Suprapubic skin (tissue), 4 donors: ENCODE measurements around the gene ZNF692. TPM values are rescaled to one million over a fixed set of nuclear protein-coding genes. Genes with fewer than 3 reads are reported as not detected.

Experiments used
- DNase-seq, 2 donors: peaks; one replicate each; pipeline ENCODE4 v3.0.0-alpha.2; 2019; ENCODE audit warnings: low spot score in 2 of 2
- H3K27ac ChIP-seq: fragments of 200-600 bp; sonication (generic); one replicate; pipeline ENCODE4 v1.5.1; 2019
- H3K27me3 ChIP-seq: fragments of 200-600 bp; sonication (generic); one replicate; pipeline ENCODE4 v1.5.1; 2019
- H3K36me3 ChIP-seq: fragments of 200-600 bp; sonication (generic); one replicate; pipeline ENCODE4 v1.5.1; 2019
- H3K4me1 ChIP-seq: fragments of 200-600 bp; sonication (generic); one replicate; pipeline ENCODE4 v1.5.1; 2019
- H3K4me3 ChIP-seq: fragments of 200-600 bp; sonication (generic); one replicate; pipeline ENCODE4 v1.5.1; 2019; ENCODE audit warnings: mild to moderate bottlenecking
- H3K9me3 ChIP-seq: fragments of 200-600 bp; sonication (generic); one replicate; pipeline ENCODE4 v1.5.1; 2019
- CTCF ChIP-seq, 2 donors: fragments of 200-600 bp in 1 of 2; fragments of 450-650 bp in 1 of 2; sonication (generic) in 1 of 2; IDR thresholded peaks; one replicate each; pipeline ENCODE4 v1.5.1; 2016 to 2019; ENCODE audit warnings: antibody characterized with exemption in 2 of 2, mild to moderate bottlenecking in 1 of 2, moderate library complexity in 1 of 2
- EP300 ChIP-seq: sonication (generic); formaldehyde crosslinking; IDR thresholded peaks from one replicate; pipeline ENCODE4 v1.6.1; 2017; ENCODE audit warnings: antibody characterized with exemption
- POLR2A ChIP-seq, 2 donors: fragments of 450-650 bp; IDR thresholded peaks; one replicate each; pipeline ENCODE4 v1.6.1; 2017; ENCODE audit warnings: antibody characterized with exemption in 2 of 2, mild to moderate bottlenecking in 2 of 2, moderate library complexity in 2 of 2
- POLR2AphosphoS5 ChIP-seq, 3 donors: sonication (generic); formaldehyde crosslinking; IDR thresholded peaks; one replicate each; pipeline ENCODE4 v1.6.1; 2017; ENCODE audit warnings: antibody characterized with exemption in 3 of 3
- whole genome bisulfite sequencing: methylation state at CpG from one replicate; pipeline ENCODE4 v1.1.5; 2018; 5-methylcytosine and 5-hydroxymethylcytosine counted together
- total RNA-seq, 4 donors: library from RNA; depleted of rRNA; stranded (reverse); fragments of >200 nt; gene quantifications; one replicate each; pipeline ENCODE4 v1.1.0, GENCODE V29; 2016

Gene ZNF692
- total RNA-seq, 4 donors from 2014 or later, result 30.2 to 138 (median 52.6) TPM

- no peaks in the 10 kb centered on the region for H3K27me3 ChIP-seq
- H3K9me3 ChIP-seq, result no peaks in the 10 kb centered on the region
- peaks cover 43% of the 10 kb centered on the region for H3K4me1 ChIP-seq
- no peak overlapping the region for H3K4me3 ChIP-seq
- TF ChIP-seq POLR2AphosphoS5 (IDR thresholded peaks at IDR 0.05) (no peak), POLR2A (IDR thresholded peaks at IDR 0.05) (no peak), EP300 (no peak), CTCF (IDR thresholded peaks at IDR 0.05) (no peak)
- peaks cover 6% of the 10 kb centered on the region for H3K36me3 ChIP-seq
- H3K27ac ChIP-seq, result no peak overlapping the region
- WGBS, result 62% methylated on average over 4 of the region's 4 CpGs
- DNase-seq, result no peak
These were observed 1.1 kb upstream of the ZNF692 start for GRCh38 chr1:248860007-248860406.

- 1% methylated on average over 18 of the region's 45 CpGs for WGBS
- Histone ChIP-seq H3K4me3 (peak overlapping the region; percentile 62), H3K4me1 (peaks cover 37% of the 10 kb centered on the region), H3K36me3 (peaks cover 17% of the 10 kb centered on the region), H3K27me3 (no peaks in the 10 kb centered on the region), H3K27ac (peak overlapping the region; percentile 89), H3K9me3 (no peaks in the 10 kb centered on the region)
- DNase-seq, result peak in 1 of 2 donors; percentile 81
- TF ChIP-seq EP300 (no peak), POLR2AphosphoS5 (IDR thresholded peaks at IDR 0.05) (peak in 1 of 3 donors; percentile 37), POLR2A (IDR thresholded peaks at IDR 0.05) (no peak), CTCF (IDR thresholded peaks at IDR 0.05) (peak in 1 of 2 donors; percentile 23)
These were observed 592 bp downstream of the ZNF692 start for GRCh38 chr1:248858096-248858890.

- Histone ChIP-seq H3K4me3 (peak overlapping the region; percentile 62), H3K27ac (peak overlapping the region; percentile 89), H3K36me3 (peaks cover 20% of the 10 kb centered on the region), H3K4me1 (peaks cover 32% of the 10 kb centered on the region), H3K9me3 (no peaks in the 10 kb centered on the region), H3K27me3 (no peaks in the 10 kb centered on the region)
- WGBS, result 15% methylated on average over 4 of the region's 4 CpGs
- DNase-seq, result no peak
- TF ChIP-seq POLR2A (IDR thresholded peaks at IDR 0.05), result no peak
- no peak for TF ChIP-seq POLR2AphosphoS5 (IDR thresholded peaks at IDR 0.05)
- TF ChIP-seq CTCF (IDR thresholded peaks at IDR 0.05), result no peak
- no peak for TF ChIP-seq EP300
These were observed 1.2 kb downstream of the ZNF692 start for GRCh38 chr1:248857749-248858095.

- H3K36me3 ChIP-seq, result peaks cover 20% of the 10 kb centered on the region
- H3K4me1 ChIP-seq, result peaks cover 28% of the 10 kb centered on the region
- 89% methylated on average over 4 of the region's 7 CpGs for WGBS
- H3K4me3 ChIP-seq, result peak overlapping the region; percentile 62
- peak overlapping the region; percentile 89 for H3K27ac ChIP-seq
- H3K9me3 ChIP-seq, result no peaks in the 10 kb centered on the region
- DNase-seq, result no peak
- no peaks in the 10 kb centered on the region for H3K27me3 ChIP-seq
- no peak for TF ChIP-seq EP300
- TF ChIP-seq POLR2AphosphoS5 (IDR thresholded peaks at IDR 0.05), result no peak
- no peak for TF ChIP-seq POLR2A (IDR thresholded peaks at IDR 0.05)
- no peak for TF ChIP-seq CTCF (IDR thresholded peaks at IDR 0.05)
These were observed 1.7 kb downstream of the ZNF692 start for GRCh38 chr1:248857201-248857600.

GRCh38 chr1:248856176-248856575 lies 2.7 kb downstream of the ZNF692 start:
- Histone ChIP-seq H3K9me3 (no peaks in the 10 kb centered on the region), H3K27ac (no peak overlapping the region), H3K27me3 (no peaks in the 10 kb centered on the region), H3K36me3 (peaks cover 27% of the 10 kb centered on the region), H3K4me3 (no peak overlapping the region), H3K4me1 (peaks cover 28% of the 10 kb centered on the region)
- TF ChIP-seq POLR2AphosphoS5 (IDR thresholded peaks at IDR 0.05), result no peak
- no peak for TF ChIP-seq EP300
- WGBS, result 100% methylated on average over 1 of the region's 1 CpG
- no peak for DNase-seq
